ENCODE data around the gene C8G.

DNA sequence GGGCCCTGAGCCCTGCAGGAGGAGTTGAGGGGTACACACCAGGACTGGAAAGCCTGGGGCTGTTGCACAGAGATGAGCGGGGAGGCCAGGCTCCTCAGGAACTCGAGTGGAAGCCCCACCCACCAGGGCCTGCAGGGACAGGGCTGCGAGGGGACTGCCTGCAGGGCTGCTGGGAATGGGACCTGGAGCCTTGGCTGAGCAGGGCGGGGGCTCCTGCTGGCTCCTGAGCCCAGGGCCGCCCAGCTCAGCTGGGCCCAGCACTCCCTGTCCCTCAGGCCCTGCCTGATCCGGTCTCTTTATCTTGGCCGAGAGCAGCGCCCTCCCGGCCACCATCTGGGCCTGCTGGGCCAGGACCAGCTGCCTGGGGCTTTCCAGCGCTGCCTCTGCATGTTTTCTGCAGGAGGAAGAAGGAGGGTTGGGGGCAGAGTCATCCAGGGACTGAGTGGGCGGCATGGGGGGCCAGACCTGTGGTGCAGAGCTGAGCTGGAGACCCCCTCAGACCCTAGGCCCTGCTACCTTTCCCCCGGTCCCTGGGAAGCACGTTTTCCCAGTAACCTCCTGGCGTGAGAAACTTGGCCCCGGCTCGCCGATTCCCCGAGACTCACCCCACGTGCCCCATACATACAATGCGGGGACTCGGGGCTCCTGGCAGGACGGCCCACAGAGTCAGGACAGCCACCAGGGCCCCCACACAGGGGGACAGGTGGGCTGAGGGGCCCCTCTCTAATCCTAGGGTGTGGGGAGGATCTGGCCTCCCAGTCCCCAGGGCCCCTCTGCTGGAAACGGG lies 16.4 kb downstream of the C8G start:
- TF ChIP-seq, protein P1, sequence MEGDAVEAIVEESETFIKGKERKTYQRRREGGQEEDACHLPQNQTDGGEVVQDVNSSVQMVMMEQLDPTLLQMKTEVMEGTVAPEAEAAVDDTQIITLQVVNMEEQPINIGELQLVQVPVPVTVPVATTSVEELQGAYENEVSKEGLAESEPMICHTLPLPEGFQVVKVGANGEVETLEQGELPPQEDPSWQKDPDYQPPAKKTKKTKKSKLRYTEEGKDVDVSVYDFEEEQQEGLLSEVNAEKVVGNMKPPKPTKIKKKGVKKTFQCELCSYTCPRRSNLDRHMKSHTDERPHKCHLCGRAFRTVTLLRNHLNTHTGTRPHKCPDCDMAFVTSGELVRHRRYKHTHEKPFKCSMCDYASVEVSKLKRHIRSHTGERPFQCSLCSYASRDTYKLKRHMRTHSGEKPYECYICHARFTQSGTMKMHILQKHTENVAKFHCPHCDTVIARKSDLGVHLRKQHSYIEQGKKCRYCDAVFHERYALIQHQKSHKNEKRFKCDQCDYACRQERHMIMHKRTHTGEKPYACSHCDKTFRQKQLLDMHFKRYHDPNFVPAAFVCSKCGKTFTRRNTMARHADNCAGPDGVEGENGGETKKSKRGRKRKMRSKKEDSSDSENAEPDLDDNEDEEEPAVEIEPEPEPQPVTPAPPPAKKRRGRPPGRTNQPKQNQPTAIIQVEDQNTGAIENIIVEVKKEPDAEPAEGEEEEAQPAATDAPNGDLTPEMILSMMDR (conservative IDR thresholded peaks at IDR 0.05; ENCODE audit: low read depth, low read length), result no peak
- no peak for TF ChIP-seq EZH2 (IDR thresholded peaks at IDR 0.05; ENCODE audit: low read length, unreplicated experiment)

Measured in PC-3 (cell line).